ENCODE data around the gene SGTA.

- TF ChIP-seq CTCF (IDR thresholded peaks at IDR 0.05; ENCODE audit: control extremely low read depth in 1 of 3, insufficient read depth in 1 of 3, low read depth in 1 of 3, low read length in 3 of 3) (no peak), TAF1 (IDR thresholded peaks at IDR 0.05; ENCODE audit: low read depth, low read length) (no peak), KDM1A (IDR thresholded peaks at IDR 0.05; ENCODE audit: borderline replicate concordance, low read length) (no peak), SIX5 (IDR thresholded peaks at IDR 0.05; ENCODE audit: low read depth, low read length) (no peak), TEAD4 (IDR thresholded peaks at IDR 0.05; ENCODE audit: low read depth, low read length) (no peak), MAFK (IDR thresholded peaks at IDR 0.05; ENCODE audit: low read depth, low read length) (no peak)
Measured at GRCh38 chr19:2788237-2788636, 5.2 kb upstream of the SGTA start.

All from H1 (cell line).